ENCODE measurements around the gene FOXL2.
A peak's percentile ranks its signal among the peaks of the same experiment; 100 is the strongest.

Gene FOXL2

GRCh38 chr3:138943724-138944653 is 2.9 kb downstream of the FOXL2 start:
- no peak for TF ChIP-seq CTCF (IDR thresholded peaks at IDR 0.05; ENCODE audit: low read depth, low read length)
- no peak overlapping the region for H3K4me3 ChIP-seq (replicated peaks in 1 of 2; ENCODE audit: low read depth in 2 of 2, low read length in 2 of 2)
- no peak for DNase-seq (ENCODE audit: low read depth in 2 of 2)

GRCh38 chr3:138942861-138943623 is 3.9 kb downstream of the FOXL2 start:
- H3K4me3 ChIP-seq (replicated peaks in 1 of 2; ENCODE audit: low read depth in 2 of 2, low read length in 2 of 2), result no peak overlapping the region
- no peak for DNase-seq (ENCODE audit: low read depth in 2 of 2)
- TF ChIP-seq CTCF (IDR thresholded peaks at IDR 0.05; ENCODE audit: low read depth, low read length), result no peak

GRCh38 chr3:138942271-138942670 is 4.7 kb downstream of the FOXL2 start:
- no peak overlapping the region for H3K4me3 ChIP-seq (replicated peaks in 1 of 2; ENCODE audit: low read depth in 2 of 2, low read length in 2 of 2)
- DNase-seq (ENCODE audit: low read depth in 2 of 2), result no peak
- TF ChIP-seq CTCF (IDR thresholded peaks at IDR 0.05; ENCODE audit: low read depth, low read length), result no peak

GRCh38 chr3:138941259-138941885 is 5.6 kb downstream of the FOXL2 start:
- peak; percentile 60 to 62 for DNase-seq (ENCODE audit: low read depth in 2 of 2)
- peak; percentile 67 for TF ChIP-seq CTCF (IDR thresholded peaks at IDR 0.05; ENCODE audit: low read depth, low read length)
- no peak overlapping the region for H3K4me3 ChIP-seq (replicated peaks in 1 of 2; ENCODE audit: low read depth in 2 of 2, low read length in 2 of 2)

- H3K4me3 ChIP-seq (replicated peaks in 1 of 2; ENCODE audit: low read depth in 2 of 2, low read length in 2 of 2), result no peak overlapping the region
- TF ChIP-seq CTCF (IDR thresholded peaks at IDR 0.05; ENCODE audit: low read depth, low read length), result no peak
- no peak for DNase-seq (ENCODE audit: low read depth in 2 of 2)
Measured at GRCh38 chr3:138940446-138940845, 6.5 kb downstream of the FOXL2 start.

GRCh38 chr3:138939561-138940241 is 7.2 kb downstream of the FOXL2 start:
- no peak for TF ChIP-seq CTCF (IDR thresholded peaks at IDR 0.05; ENCODE audit: low read depth, low read length)
- no peak for DNase-seq (ENCODE audit: low read depth in 2 of 2)
- H3K4me3 ChIP-seq (replicated peaks in 1 of 2; ENCODE audit: low read depth in 2 of 2, low read length in 2 of 2), result no peak overlapping the region
